ENCODE results near the gene ZC3H12D. TPM values are rescaled to one million over a fixed set of nuclear protein-coding genes. Genes with fewer than 3 reads are reported as not detected.

ZC3H12D gene
- total and polyA plus RNA-seq, 7 donors: 0.71 to 9.2 (median 3.6) TPM

DNA sequence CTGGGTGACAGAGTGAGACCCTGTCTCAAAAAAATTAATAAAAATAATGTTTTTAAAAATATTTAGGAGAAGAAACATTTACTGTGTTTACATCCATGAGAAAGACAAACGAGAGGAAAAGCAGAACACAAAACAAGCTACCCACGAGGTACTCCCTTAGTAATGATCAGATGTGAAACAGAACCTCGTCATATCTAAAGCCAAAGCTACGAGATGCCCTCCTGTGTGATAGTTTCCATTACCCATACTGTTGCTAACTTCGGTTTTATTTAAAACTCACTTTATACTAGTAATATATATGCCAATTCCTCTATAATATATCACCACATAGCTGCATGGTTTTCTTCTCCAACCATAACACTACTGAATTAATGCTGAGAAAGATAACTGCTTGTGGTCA lies 63.7 kb downstream of the ZC3H12D start:
- intact Hi-C loops (cut with DNase I): loop anchor here (5.0 to 10.0 kb wide), 2 partner anchors 104 to 216 kb away; partner anchors contain the start of gene TAB2
- 78 to 82% methylated on average over 5 of the region's 5 CpGs for WGBS, 2 donors
- Histone ChIP-seq H3K36me3 (no peaks in the 10 kb centered on the region), H3K27me3 (no peaks in the 10 kb centered on the region), H3K4me1 (peaks cover 0 to 15% (median 9%) of the 10 kb centered on the region in 4 donors), H3K9me3 (no peaks in the 10 kb centered on the region), H3K4me3 (no peak overlapping the region), H3K27ac (no peak overlapping the region)
- no peak for DNase-seq
- no peak for TF ChIP-seq POLR2A (IDR thresholded peaks at IDR 0.05)
- no peak for TF ChIP-seq EP300 (IDR thresholded peaks at IDR 0.05)
- TF ChIP-seq, protein P1, sequence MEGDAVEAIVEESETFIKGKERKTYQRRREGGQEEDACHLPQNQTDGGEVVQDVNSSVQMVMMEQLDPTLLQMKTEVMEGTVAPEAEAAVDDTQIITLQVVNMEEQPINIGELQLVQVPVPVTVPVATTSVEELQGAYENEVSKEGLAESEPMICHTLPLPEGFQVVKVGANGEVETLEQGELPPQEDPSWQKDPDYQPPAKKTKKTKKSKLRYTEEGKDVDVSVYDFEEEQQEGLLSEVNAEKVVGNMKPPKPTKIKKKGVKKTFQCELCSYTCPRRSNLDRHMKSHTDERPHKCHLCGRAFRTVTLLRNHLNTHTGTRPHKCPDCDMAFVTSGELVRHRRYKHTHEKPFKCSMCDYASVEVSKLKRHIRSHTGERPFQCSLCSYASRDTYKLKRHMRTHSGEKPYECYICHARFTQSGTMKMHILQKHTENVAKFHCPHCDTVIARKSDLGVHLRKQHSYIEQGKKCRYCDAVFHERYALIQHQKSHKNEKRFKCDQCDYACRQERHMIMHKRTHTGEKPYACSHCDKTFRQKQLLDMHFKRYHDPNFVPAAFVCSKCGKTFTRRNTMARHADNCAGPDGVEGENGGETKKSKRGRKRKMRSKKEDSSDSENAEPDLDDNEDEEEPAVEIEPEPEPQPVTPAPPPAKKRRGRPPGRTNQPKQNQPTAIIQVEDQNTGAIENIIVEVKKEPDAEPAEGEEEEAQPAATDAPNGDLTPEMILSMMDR (IDR thresholded peaks at IDR 0.05): no peak
- TF ChIP-seq POLR2AphosphoS5 (IDR thresholded peaks at IDR 0.05): no peak

DNA sequence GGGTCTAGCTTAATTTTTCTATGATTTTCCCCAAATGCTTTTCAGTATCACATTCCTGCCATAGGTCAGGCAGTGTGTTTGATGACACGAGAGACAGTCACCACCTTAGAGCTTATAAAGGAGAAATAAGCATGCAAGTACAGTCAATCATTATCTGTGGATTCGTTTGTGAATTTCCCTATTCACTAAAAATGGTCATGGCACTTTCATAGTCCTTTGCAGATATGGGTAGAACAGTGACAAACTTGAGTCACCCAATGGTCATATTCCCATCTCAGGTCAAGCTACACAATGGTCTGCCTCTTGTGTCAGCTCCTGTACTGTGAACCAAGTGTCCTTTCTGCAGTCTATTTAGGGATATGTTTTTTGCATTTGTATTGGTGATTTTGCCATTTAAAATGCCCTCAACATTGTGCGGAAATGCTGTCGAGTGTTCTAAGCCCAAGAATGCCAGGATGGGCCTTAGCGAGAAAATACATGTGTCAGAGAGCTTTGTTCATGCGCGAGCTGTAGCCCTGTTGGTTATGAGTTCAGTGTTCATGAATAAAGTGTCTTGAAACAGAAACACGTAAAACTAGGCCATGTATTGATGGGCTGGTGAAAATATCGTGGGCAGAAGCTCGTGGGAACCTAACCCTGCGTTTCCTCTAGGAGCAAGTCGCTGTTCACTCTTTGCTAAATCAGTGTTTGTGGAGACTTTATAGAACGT lies 65.0 kb downstream of the ZC3H12D start:
- Histone ChIP-seq H3K4me1 (peaks cover 0 to 15% (median 9%) of the 10 kb centered on the region in 4 donors), H3K36me3 (no peaks in the 10 kb centered on the region), H3K4me3 (no peak overlapping the region), H3K9me3 (no peaks in the 10 kb centered on the region), H3K27me3 (no peaks in the 10 kb centered on the region), H3K27ac (no peak overlapping the region)
- DNase-seq: no peak
- 88 to 90% methylated on average over 13 of the region's 13 CpGs for WGBS, 2 donors
- intact Hi-C loops (cut with DNase I): loop anchor here (5.0 to 10.0 kb wide), 2 partner anchors 103 to 215 kb away; partner anchors contain the start of gene TAB2
- TF ChIP-seq POLR2A (IDR thresholded peaks at IDR 0.05): no peak
- TF ChIP-seq EP300 (IDR thresholded peaks at IDR 0.05): no peak
- TF ChIP-seq, protein P1 (IDR thresholded peaks at IDR 0.05): no peak
- TF ChIP-seq POLR2AphosphoS5 (IDR thresholded peaks at IDR 0.05): no peak

DNA sequence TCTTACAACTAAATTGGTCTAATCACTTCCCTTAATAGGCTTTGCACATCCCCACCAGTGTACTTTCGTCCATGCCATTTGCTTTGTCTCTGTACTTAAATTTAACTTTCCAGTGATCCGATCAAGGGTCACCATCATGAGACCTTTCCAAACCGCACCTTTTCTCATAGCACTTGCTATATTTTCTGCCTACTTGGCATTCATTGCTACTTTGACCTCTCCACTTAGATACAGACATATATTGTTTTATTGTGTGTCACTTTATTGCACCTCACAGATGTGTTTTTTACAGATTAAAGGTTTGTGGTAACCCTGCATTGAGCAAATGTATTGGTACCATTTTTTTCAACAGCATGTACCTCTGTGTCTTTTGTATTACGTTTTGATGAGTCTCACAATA lies 70.0 kb downstream of the ZC3H12D start:
- intact Hi-C loops (cut with DNase I): no loop called here
- no peaks in the 10 kb centered on the region for H3K9me3 ChIP-seq
- H3K27me3 ChIP-seq: no peaks in the 10 kb centered on the region
- peak in 1 of 4 donors; percentile 3 for TF ChIP-seq POLR2AphosphoS5 (IDR thresholded peaks at IDR 0.05)
- no peak for TF ChIP-seq POLR2A (IDR thresholded peaks at IDR 0.05)
- DNase-seq: no peak
- H3K36me3 ChIP-seq: peaks cover 0 to 16% (median 5%) of the 10 kb centered on the region in 4 donors
- H3K4me1 ChIP-seq: no peaks in the 10 kb centered on the region
- 25 to 67% methylated on average over 4 of the region's 4 CpGs for WGBS, 2 donors
- H3K27ac ChIP-seq: no peak overlapping the region
- no peak overlapping the region for H3K4me3 ChIP-seq

DNA sequence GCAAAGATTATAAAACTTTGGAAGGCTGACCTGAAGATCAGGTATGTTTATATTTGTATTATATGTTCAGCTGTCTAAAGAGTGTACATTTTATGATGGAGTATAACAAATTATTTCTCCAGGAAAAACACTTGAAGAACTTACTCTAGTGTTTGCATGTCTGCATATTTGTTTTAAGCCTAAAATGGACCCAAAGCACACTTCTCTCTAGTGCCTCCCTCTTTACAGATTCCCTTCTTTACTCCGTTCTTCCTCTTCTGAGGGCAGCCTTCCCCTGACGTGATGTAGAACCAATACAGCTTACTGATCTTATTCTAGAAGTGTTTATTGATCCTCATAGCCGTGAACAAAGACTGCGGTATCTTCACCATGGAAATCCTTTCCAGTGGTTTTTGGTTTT lies 70.8 kb downstream of the ZC3H12D start:
- Histone ChIP-seq H3K4me1 (no peaks in the 10 kb centered on the region), H3K27me3 (no peaks in the 10 kb centered on the region), H3K36me3 (peaks cover 0 to 24% (median 6%) of the 10 kb centered on the region in 4 donors), H3K9me3 (no peaks in the 10 kb centered on the region), H3K4me3 (no peak overlapping the region), H3K27ac (no peak overlapping the region)
- DNase-seq: no peak
- 53 to 93% methylated on average over 4 of the region's 4 CpGs for WGBS, 2 donors
- intact Hi-C loops (cut with DNase I): no loop called here
- TF ChIP-seq POLR2A (IDR thresholded peaks at IDR 0.05) (no peak), POLR2AphosphoS5 (IDR thresholded peaks at IDR 0.05) (no peak), EP300 (IDR thresholded peaks at IDR 0.05) (no peak)
- TF ChIP-seq, protein P1 (IDR thresholded peaks at IDR 0.05): no peak

DNA sequence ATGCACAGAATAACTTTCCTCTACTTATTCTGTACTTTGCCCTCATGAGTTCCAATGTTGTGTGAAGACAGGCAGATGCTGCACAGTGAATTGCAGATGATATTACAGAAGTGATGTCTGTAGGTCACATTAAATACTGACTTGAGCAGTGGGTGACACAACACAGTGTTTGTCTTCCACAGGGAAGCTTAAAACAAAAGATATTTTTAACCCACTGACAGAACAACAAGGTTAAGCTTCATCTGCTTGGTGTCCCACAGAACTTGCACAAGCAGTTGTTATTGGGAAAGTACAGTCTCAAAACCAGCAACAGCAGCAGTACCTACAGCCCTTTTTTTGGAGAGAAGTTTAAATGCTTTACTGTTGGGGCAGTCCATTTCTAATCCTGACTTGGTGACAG lies 74.3 kb downstream of the ZC3H12D start:
- Histone ChIP-seq H3K27ac (no peak overlapping the region), H3K9me3 (no peaks in the 10 kb centered on the region), H3K36me3 (peaks cover 0 to 36% (median 7%) of the 10 kb centered on the region in 4 donors), H3K4me3 (no peak overlapping the region), H3K4me1 (no peaks in the 10 kb centered on the region), H3K27me3 (no peaks in the 10 kb centered on the region)
- DNase-seq: no peak
- intact Hi-C loops (cut with DNase I): no loop called here
- TF ChIP-seq EP300 (IDR thresholded peaks at IDR 0.05) (no peak), POLR2A (IDR thresholded peaks at IDR 0.05) (no peak), POLR2AphosphoS5 (IDR thresholded peaks at IDR 0.05) (no peak)

Data from sigmoid colon (tissue), 7 donors.